Epidermal melanocyte (primary cell): Measurements from ENCODE around the gene GMDS.

Source experiments
- DNase-seq: peaks from one replicate; pipeline ENCODE4 v3.0.0; 2011; ENCODE audit warnings: low spot score; ENCODE audit not compliant: insufficient read length

Gene GMDS

GRCh38 chr6:1631251-1631650 is 614.2 kb downstream of the GMDS start:
- DNase-seq = no peak

DNA sequence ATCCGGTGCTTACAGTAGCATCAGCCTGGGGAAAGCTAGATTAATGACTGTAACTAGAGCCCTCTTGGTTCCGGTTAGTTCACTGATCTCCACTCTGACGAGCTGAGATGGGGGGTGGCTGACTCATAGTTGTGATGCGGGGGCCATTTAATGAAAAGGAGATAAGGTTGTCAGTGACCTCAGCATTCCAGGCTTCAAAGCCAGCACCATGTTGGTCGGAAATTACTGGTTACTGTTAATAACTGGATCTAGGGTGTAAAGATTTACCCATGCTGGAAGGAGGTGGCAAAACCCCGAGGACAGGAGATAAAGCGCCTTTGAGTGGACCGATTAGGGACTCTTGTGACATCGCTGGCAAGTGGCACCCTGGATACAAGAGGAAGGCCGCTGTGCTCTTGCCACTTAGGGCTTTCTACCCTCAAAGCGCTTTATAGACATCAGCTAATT is 614.6 kb downstream of the GMDS start:
- no peak for DNase-seq

DNA sequence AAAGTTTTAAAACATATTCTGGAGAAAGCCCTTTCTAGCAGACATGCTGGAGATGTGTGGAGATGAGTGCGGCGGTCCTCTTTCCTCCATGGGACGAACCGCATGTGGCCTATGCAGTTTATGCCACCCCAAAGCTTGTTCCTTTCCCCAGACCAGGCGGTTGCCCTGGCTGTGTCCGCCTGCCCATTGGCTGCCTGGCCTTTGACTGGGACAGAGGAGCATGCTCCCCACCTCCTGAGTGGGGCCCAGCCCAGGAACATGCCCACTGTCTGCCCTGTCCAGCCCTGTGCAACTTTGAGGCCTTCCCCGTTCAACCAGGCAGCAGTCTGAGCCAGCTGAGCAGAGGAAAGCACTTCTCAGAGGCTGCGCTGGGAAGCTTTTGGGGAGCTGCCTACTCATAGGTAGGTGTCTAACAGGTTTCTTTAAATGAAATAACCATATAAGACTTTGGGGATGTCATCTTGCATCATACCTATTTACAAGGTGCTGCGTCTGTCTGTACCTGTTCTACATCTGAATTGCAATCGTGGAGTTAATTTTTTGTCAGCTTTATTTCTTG is 615.1 kb downstream of the GMDS start:
- DNase-seq = no peak

DNA sequence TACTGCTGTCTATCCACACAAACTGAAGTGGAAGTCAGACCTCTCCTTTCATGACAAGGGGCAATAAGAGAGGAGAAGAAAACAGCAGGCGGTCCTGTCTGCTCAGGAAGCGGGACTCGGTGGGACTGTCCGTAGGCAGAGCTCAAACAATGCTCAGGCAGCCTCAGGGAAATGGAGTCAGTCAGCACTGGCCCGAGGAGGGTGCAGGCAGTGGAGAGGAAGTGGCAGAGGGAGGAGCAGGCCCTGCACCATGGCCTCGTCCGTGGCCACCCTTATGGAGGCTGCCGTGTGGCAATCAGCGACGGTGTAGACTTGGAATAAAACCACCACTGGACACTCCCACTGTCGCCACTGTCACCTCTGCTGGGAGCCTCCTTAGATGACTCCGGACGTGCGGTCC is 616.1 kb downstream of the GMDS start:
- no peak for DNase-seq

DNA sequence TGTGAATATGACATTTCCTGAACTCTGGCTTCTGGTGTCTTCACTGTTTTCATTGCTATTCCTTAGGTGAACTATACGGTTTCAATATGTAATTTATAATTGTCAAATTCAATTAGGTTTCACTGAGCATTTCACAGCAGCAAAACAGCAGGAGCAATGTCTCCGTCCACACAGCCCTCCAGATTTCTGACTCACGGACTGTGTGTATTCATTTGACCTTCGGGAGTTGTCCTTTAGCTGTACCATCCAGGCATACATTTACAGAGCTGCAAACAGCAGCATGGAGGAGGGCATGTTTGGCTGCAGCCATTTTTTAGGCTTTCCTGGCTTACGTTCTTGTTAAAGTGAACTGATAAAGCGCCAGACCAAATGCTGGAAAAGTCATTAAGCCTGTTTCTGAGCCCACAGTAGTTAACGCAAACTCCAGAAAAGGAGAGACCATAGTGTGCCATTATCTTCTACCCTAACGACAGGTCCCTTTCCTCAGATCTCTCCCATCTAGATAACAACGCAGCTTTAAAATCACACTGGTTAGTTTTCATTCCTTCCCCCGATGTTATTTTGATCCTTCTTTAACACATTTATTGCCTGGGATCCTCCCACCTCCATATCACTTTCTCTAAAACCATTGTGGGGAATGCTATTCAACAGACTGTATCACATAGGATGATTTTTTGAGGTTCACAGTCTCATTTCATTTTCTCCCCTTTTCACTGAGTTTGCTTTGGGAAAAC is 617.4 kb downstream of the GMDS start:
- no peak for DNase-seq

- no peak for DNase-seq
These were observed 618.9 kb downstream of the GMDS start for GRCh38 chr6:1626481-1626880.

DNA sequence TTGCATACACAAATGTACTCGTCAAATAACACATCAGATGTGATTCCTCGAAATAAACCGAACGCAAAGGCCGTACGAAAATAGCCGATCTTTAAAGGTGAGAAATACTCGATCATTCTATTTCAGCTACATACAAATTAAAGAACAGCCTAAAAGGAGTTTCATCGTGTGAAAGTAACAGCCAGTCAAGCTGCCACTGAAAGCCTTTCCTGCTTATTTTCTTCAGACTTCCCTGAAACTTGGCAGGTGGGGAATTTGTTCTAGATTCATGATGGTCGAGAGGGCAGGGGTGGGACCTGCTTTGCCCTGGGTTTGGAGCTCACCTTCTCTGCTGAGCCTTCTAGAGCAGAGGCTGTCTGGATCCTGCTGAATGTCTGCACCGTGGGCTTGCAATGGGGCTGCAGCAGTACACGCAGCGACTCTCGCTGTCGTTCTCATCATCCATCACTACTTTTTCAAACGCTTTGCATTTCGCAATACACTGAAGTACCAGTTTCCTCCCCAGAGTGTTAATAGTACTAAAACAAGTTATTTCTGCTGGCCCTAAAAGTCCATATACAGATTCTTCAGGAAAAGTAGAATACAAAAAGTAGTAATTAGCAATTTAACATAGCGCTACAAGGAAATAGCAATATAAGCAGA is 619.5 kb downstream of the GMDS start:
- no peak for DNase-seq

DNA sequence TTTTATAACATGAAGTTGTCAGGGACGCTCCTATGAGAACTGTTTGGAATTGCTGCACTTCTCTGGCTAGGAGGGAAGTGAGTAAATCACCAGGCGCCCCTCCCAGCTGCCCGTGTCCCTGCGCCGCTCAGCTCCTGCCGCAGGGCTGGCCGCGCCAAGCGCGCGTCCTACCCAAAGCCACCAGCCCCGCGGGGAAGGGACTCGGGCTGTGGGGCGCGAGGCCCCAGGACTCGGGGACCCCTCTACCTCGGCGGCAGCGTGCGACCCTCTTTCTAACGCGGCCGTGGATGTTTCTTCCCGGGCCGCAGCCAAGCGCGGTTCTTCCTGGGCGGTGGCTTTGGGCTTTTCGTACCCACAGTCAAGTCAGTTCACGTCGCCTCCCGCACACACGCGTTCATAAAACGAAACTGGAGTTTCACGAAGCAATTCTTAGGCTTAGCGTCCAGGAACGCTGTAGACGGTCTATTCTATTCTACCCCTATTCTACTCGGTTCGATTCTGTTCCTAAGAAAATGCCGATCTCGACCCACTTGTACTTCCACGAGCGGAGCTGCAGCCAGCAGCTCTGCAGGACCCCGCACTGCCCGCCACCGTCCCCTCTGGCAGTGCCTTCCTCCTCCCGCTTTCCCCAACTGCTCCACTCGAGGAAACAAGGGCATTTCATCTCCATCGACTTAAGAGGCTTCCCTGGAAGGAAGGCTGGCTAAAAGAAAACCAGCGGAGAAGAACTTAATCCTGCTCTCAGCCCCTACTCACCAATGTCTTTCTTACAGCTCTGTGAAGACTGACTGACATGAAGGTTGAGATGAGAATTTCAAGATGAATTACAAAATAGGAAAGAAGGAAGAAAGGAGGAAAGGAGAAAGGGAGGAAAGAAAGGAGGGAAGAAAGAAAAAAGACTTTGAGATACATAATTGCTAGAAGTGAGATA is 620.3 kb downstream of the GMDS start:
- DNase-seq = no peak

- no peak for DNase-seq
These were observed 621.2 kb downstream of the GMDS start for GRCh38 chr6:1624058-1624850.

- no peak for DNase-seq
These were observed 621.7 kb downstream of the GMDS start for GRCh38 chr6:1623769-1624057.

- DNase-seq = no peak
These were observed 622.3 kb downstream of the GMDS start for GRCh38 chr6:1622851-1623768.

GRCh38 chr6:1622220-1622850 is 623.1 kb downstream of the GMDS start:
- no peak for DNase-seq

GRCh38 chr6:1621070-1621701 is 624.2 kb downstream of the GMDS start:
- DNase-seq = no peak

- DNase-seq = no peak
These were observed 624.8 kb downstream of the GMDS start for GRCh38 chr6:1620504-1621069.

GRCh38 chr6:1619673-1620503 is 625.5 kb downstream of the GMDS start:
- DNase-seq = no peak

GRCh38 chr6:1619098-1619672 is 626.2 kb downstream of the GMDS start:
- no peak for DNase-seq

DNA sequence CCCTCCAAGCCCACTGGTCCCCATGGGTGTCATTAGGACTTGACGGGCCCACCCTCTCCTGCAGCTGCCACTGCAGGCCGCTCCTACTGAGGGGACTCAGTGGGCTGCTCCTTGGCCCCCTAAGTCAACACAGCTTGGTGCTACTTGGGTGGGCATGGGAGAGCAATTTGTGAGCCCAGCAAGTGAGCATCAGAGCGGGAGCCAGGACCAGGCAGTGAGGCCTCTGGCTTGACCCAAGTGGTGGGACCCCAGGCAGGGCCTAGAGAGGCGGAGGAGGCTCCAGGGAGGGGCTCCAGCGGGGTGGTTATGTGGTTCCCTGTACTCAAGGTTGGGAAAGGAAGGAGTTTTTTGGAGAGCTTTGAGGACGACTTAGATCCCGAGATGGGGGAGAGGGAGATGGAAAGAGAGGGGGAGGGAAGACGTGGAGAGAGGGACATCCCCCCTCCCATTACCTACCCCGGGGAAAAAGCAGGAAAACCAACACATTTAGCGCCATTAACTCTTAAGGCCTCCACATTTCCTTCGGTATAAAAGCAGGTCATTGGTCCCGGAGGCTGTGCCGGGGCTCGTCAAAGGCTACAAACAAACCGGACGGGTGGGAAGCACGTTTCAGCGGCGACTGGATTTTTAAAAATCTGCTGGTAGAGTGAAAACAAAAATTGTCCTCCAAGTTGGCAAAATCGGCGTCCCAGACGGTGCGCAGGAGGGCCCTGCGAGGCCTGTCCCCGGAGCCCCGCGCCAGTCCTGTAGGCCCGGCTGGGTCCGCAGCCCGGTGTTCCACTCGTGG is 626.9 kb downstream of the GMDS start:
- no peak for DNase-seq
